ENCODE measurements around the gene DYNLT4.
A peak's percentile ranks its signal among the peaks of the same experiment; 100 is the strongest.
"Not testable (repeated sequence)": the region's sequence is repeated elsewhere in the genome, so short reads cannot be mapped to it uniquely, and the experiment has no call there.

Gene DYNLT4

DNA sequence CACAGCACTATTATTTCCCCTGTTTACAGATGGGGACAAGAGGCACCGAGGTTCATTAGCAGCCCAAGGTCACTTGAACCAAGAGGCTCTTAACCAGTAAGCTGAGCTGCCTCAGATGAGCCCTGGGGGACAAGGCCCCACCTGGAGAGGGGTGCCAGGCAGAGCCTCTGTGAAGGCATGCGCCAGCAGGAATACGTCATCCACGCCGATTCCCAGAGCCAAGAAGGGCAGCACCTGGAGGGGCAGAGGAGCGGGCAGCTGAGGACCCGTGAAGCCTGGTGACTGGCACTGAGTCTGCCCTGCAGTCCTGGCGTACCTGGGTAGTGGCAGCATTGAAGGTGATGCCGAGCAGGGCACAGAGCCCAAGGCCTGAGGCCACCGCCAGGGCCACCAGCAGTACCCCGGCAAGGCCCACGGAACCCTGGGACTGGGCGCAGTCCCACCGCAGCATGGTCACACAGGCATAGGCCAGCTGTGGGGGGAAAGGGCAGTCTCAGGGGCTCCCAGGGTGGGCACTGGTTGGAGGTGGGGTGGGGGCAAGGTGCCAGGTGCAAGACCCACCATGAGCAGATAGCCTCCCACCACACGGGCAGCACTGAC lies 21.8 kb upstream of the DYNLT4 start:
- no peak for DNase-seq (ENCODE audit: low spot score)

DNA sequence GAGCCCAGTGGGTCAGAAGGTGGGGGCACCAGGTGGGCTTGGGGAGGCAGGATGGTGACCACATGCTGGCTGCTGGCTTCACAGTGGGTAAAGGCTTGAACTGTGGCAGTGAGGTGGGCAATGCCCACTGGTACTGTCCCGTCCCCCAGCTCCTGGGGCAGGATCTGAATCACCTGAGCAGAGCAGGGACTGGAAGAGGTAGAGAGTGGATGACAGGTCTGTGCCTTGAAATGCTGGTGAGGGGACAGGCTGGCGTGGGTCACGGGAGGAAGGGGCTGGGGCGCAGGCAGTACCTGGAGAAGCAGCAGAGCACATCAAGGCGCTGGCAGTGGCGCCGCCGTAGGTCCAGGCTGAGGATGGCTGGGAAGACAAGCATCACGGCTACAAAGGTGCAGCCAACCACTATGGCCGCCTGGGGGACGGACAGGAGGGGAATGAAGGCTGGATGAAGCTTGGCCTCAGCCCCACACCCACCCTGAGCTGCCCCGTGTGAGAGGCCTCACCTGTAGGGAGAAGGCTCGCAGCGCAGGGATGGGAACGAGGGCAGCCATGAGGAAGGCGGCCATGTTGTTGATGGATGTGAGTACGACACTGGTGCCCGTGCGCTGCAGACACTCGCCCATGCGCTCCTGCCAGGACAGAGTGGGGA lies 21.0 kb upstream of the DYNLT4 start:
- DNase-seq (ENCODE audit: low spot score) = no peak

DNA sequence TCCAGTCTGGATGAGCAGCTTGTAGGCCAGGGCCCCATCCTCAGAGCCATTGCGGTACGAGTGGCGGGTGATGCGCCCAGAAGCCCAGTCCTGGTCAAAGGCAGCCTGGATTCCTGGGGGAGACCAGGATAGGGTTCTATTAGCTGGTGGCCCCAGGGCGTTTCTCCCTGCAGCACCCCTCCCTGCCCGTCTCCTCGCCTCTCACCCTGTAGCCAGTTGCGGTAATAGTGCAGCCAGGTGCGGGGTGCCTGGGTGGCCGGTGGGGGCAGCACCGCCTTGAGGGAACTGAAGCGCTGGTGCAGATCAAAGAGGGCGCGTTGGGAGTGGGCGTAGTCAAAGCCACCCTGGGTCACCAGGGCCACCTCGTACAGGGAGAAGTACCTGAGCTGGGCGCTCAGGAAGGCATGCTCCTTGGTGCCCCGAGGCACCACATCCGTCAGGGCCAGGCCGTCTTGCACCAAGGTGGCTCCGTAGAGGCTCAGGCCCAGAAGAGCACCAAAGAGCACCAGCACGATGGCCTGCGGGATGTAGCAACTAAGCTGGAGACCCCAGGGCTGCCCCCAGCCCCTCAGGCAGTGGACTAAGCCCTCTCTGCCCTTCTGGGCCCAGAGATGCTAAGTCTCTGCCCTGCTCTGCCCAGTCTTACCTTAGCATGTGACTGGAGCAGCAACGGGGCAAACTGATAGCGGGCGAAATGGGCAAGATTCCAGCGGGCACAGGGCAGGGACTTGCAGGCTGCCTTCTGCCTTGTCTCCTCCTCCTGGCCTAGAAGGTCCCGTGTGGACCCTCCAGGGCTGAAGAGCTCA lies 20.2 kb upstream of the DYNLT4 start:
- no peak for DNase-seq (ENCODE audit: low spot score)

DNA sequence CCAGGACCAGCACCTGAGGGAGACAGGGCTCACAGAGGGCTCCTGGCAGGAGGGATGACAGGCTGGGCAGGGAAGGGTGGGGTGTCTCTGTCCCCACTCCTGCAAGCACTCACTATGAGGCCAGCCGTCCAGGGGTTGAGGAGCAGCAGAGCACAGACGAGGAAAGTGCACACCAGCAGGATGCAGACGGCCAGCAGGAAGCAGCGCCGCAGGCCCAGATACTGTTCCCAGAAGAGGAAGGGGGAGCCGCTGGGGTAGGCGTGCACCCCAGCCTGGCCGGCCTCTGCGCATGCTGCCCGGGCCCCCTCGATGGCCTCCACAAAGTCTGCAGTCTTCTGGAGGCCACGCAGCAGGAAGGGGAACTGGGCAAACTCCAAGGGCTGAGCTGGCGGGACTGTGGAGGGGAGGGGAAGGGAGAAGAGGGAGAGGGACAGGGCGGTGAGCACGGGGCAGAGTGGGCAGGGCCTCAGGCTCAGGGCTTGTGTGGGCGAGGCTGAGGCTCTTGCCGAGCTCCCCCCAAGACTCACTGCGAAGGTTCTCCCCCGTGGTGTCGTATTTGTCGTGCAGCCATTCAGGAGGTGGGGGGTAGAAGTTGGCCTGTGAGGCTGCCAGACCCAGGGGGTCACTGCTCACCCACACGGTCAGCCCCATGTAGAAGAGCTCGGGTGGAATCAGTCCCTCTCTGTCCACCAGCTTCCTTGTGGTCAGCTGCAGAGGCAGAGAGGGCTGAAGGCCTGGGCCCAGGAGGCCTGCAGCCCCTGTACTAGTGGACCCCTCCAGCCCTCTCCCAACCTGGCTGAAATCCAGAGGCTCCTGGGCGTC lies 19.4 kb upstream of the DYNLT4 start:
- no peak for DNase-seq (ENCODE audit: low spot score)

DNA sequence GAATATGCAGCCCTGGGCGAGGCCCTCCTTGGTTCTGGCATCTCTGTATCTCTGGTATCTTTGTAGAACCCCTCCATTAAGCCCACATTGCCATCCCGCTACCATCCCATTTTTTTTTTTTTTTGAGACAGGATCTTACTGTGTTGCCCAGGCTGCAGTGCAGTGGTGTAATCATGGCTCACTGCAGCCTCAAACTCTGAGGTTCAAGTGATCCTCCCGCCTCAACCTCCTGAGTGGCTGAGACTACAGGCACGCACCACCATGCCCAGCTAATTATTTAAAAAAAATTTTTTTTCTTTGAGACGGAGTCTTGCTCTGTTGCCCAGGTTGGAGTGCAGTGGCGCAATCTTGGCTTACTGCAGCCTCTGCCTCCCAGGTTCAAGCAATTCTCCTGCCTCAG lies 17.2 kb upstream of the DYNLT4 start:
- not testable (repeated sequence) for DNase-seq (ENCODE audit: low spot score)

DNA sequence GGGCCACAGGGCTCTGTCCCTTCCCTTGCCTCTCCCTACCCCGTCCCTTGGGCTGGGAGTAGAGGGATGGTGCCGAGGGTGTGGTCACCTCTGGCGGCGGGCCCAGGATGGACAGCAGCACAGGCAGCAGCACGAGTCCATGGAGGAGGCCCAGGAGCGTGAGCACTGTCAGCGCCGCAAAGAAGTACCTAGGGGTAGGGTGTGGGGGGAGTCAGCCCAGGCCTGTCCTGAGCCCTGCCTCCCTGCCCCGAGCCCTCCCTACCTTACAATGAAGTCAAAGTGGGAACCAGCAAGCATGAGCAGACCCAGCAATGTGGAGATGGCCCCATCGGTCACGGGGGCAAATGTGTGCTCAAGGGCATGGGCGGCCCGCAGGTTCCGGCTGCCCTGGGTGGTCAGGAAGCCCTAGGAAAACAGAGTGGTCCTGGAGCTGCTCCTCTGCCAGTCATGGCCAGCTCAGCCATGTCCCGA lies 15.9 kb upstream of the DYNLT4 start:
- DNase-seq (ENCODE audit: low spot score) = no peak

DNA sequence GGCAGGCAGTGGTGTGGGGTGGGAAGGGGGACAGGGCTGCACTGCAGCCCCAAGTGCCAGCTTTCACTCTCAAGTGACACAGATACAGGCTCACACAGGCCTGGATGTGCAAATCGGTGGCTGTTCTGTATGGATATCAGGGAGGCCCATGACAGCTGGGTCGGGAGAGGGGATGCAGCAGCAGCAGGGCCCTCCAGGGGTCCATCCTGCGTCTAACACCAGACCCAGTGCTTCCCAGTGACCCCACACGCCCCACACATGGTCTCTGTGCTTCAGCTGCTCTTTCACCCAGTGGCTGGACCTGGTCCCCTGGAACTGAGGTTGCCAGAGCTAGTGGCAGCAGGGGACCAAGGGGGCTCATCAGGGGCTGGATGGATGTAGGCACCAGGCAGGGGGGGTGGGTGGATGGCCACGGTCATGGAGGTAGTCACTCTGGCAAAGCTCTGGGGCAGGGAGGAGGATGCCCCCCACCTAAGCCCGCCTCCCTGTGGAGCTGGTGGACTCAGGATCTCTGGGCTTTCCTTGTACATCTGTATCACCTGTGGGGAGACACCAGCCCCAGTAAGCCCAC lies 15.1 kb upstream of the DYNLT4 start:
- DNase-seq (ENCODE audit: low spot score) = no peak

DNA sequence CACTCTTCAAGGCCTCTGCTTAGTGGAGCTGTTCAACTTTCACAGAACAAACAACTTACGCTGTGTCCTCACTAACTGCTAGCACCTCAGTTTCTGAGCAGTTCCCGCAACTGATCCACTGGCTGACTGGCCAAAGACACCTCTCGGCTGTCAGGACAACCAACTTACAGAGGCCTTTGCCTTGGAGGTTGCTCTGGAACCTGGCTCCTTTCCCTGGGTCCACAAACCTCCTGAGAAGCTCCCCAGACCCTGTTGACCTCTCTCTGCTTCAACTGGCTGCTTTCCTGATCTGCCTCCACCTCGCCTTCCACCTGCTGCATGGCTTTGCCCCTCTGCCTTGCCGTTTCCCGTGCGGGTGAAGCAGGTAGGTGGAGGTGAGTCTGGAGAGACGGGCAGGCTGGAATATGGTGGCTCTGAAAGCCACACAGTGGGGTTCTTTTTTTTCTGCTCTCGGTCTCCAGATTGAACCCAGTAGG lies 14.1 kb upstream of the DYNLT4 start:
- no peak for DNase-seq (ENCODE audit: low spot score)

DNA sequence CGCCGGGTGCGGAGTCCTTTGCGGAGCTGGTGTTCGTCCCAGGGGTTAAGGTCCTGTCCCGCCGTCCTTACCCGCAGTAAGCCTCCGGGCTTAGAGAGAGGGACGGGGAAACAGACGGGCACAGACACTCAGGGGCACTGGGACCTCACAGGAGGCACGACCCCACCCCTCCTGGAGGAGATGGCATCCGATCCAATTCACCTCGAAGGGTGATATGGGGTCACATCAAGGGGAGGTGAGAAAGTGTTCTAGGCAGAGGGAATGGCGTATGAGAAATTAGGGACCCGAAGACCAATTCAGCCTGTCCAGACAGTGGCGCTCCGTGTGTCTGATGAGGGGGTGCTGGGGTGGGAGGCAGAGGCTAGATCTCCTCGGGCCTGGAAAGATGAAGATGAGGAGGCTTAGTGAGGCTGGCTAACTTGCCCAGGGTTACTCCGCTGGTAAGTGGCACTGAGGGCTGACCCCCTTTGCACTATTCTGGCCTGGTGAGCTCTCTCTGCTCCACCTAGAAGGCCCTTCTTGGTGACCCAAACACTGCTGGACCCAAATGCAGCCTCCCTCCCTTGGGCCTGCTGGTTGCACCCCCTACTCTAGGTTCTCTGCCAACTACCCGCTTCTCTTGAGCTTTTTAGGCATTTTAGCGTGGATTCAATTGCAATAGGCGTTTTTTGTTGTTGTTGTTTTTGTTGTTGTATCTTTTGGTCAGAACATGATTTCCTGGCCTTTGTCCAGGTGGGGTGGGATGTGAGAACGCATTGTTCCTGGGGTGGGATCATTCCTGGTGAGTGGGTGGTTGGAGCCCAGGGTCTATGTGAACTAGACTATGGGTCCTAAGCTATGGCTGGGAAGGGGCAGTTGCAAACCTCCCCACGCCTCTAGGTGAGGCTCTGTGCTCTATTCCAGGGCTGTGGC lies 13.4 kb upstream of the DYNLT4 start:
- DNase-seq (ENCODE audit: low spot score) = no peak

DNA sequence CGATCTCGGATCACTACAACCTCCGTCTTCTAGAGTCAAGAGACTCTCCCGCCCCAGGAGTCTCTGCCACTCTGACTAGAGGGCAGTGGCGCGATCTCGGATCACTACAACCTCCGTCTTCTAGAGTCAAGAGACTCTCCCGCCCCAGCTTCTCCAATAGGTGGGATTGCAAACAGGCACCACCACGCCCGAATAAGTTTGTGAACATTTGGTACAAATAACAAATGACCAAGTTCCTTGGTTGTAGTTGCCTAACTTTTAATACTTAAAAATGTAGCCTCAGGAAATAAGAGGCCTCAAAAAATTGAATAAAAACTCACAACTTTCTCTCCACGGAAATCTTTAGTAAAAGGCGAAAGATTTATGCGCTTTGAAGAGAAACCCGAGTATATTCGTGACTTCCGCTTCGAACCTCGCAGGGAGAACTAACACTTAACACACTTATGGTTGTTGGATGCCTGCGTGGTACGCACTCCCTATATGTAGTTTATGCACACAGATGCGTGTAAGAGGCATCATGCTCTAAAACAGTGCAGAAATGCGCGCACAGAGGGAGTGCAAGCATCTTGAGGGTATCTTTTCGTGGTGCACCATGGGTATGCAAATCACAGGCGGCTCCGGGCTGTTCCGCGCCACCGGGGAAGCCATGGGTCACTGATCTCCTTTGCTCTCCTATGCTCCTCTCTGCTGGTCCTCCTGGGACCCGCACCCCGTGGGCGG lies 12.6 kb upstream of the DYNLT4 start:
- peak; percentile 99 for DNase-seq (ENCODE audit: low spot score)

DNA sequence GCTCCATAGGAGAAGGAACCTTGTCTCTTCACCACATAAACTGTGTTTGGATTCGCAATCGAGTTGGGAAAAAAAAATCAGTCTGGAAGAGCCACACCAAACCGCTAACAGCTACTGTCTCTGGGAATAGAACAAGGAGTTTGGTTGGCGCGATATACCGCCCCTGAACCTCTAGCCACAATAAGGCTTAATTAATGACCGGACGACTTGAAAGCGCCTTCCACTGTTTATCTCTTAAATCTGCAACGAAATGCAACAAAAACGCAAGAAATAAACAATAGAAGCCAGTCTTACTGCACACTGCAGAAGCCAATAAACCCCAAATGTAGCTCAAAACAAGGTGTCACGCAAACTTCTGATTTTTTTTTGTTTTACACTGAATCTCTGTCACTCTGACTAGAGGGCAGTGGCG lies 12.1 kb upstream of the DYNLT4 start:
- DNase-seq (ENCODE audit: low spot score) = no peak

DNA sequence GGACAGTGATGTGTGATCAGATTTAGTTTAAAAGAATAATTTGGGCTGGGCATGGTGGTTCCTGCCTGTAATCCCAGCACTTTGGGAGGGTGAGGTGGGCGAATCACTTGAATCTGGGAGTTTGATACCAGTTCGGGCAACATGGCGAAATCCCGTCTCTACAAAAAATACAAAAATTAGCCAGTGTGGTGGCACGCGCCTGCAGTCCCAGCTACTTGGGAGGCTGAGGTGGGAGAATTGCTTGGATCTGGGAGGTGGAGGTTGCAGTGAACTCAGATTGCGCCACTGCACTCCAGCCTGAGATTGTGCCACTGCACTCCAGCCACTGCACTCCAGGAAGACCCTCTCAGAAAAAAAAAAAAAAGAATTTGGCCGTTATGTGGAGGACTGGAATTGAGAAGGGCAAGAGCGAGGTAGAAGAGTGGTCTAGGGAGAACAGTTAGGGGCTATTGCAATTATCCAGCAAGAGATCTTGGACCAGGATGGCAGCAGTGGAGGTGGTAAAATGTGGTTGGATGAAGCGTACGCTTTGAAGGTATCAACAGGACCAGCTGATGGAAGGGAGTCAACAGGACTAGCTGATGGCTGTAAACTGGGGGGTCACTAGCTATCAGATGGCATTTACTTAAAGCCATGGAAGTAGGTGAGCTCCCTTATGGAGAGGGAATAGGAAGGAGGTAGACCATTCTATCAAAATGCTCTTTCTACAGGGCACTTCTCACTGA lies 10.8 kb upstream of the DYNLT4 start:
- DNase-seq (ENCODE audit: low spot score) = no peak

DNA sequence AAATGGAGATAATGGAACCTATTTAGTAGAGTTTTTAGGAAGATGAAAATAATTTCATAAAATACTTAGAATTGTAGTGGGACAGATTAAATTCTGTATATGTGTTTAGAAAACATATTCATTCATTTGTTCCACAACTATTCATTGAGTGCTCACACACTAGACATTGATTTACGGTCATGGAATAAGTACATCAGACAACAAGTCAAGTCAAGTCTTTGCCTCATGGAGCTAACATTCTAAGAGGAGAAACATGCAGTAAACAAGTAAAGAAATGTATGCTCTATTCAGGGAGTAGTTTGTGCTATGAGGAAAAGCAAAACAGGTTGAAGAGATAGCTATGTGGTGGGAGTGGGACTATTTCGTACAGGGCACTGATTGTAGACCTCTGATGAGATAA lies 10.2 kb upstream of the DYNLT4 start:
- no peak for DNase-seq (ENCODE audit: low spot score)

DNA sequence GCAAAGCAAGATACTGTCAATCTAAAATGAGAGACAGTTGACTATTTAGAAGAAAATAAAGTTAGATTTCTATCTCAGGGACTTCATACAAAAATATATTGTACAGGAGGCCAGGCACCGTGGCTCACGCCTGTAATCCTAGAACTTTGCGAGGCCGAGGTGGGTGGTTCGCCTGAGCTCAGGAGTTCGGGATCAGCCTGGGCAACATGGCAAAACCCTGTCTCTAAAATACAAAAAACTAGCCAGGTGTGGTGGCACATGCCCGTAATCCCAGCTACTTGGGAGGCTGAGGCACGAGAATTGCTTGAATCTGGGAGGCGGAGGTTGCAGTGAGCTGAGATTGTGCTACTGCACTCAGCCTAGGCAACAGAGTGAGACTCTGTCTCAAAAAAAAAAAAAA lies 8.8 kb upstream of the DYNLT4 start:
- DNase-seq (ENCODE audit: low spot score) = not testable (repeated sequence)

DNA sequence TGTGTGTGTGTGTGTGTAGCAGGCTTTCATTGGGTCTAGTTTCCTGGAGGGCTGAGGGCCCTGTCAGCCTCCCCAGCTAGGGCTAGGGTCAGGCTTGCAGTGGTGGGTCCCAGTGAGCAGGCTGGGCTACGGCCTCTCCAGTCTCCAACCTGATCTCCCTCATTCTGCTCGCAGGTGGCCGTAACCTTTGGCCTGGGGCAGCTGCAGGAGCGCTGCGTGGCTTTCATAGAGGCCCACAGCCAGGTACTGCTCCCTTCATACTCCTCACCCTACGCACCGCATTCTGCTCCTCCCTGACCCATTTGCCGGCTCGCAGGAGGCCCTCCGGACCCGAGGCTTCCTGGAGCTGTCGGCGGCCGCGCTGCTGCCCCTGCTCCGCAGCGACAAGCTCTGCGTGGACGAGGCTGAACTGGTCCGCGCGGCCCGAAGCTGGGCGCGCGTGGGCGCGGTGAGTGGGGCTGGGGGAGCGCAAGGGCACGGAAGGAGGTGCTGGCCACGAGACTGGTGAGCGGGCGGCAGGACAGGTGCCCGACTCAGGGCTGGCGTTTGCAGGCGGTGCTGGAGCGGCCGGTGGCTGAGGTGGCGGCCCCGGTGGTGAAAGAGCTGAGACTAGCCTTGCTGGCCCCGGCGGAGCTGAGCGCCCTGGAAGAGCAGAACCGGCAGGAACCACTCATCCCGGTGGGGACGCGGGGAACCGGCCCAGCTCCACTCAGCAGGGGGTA lies 5.8 kb upstream of the DYNLT4 start:
- peak; percentile 37 for DNase-seq (ENCODE audit: low spot score)

DNA sequence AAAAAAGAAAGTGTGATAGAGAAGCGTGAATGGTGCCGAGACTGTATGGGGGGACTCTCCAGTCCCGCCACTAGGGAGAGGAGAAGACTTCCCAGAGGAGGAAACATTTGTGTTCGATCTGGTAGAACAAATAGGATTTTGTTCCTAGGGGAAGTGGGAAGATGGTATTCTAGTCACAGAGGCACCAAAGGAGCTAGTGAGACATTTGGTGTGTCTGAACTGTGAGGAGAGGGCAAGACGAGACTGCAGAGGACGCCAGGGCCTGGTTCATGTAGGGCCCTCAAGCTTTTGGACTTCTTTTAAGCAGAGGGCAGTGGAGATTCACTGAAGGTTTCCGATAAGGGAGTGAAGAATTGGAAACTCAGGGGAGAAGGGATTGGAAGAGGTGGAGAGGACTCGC lies 4.1 kb upstream of the DYNLT4 start:
- no peak for DNase-seq (ENCODE audit: low spot score)

DNA sequence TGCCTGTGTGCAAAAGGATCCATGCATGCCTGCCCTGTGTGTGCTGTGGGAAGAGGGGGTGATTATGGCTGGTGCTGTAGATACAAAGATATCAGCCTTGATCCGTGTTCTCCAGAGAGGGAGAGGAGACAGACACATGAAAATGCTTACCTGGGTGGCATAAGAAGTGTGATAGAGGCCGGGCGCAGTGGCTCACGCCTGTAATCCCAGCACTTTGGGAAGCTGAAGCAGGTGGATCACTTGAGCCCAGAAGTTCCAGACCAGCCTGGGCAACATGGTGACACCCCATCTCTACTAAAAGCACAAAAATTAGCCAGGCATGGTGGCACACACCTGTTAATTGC lies 3.6 kb upstream of the DYNLT4 start:
- DNase-seq (ENCODE audit: low spot score) = not testable (repeated sequence)

DNA sequence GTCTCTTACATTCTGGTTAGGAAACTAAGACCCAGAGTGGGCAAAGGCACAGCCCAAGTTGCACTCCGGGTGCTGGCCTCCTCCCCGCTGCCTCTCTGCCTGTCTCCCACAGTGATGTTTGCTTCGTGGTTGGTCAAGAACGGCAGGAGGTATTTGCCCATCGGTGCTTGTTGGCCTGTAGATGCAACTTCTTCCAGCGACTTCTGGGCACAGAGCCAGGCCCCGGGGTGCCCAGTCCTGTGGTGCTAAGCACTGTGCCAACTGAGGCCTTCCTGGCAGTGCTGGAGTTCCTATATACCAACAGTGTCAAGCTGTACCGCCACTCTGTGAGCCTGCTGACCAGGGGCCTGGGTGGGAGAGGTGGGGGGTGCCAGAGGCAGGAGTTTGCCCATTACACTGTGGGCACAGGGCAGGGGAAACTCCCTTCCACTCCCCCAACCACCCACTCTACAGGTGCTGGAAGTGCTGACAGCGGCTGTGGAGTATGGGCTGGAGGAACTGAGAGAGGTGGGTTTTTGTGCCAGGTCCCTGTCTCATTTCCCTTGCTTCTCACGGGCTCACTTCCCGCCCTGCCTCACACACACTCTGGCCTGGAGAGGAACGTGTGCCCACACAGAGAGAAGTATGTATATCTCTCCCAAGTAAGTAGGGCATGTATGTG lies 3.1 kb upstream of the DYNLT4 start:
- DNase-seq (ENCODE audit: low spot score) = peak; percentile 83
